Measurements from ENCODE around the gene MED4.

DNA sequence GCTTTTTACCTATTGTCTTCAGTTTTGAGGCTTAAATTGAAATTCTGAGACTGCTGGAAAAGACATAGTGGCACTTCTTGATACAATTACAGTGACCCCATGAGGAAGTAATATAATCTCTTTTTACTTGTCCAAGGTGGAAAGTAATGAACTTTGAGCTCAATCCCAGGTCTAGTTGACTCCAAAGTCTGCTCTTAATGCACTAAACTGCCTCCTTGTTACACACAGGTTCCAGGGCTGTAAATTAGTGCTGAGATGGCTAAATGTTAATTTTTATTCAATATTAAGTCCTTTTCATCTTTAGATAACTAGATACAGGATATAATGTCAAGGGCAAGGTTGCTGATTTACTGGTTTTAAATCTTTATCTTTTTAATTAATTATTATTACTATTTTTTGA, 54.9 kb downstream of the MED4 start:
- TF ChIP-seq, protein P1, sequence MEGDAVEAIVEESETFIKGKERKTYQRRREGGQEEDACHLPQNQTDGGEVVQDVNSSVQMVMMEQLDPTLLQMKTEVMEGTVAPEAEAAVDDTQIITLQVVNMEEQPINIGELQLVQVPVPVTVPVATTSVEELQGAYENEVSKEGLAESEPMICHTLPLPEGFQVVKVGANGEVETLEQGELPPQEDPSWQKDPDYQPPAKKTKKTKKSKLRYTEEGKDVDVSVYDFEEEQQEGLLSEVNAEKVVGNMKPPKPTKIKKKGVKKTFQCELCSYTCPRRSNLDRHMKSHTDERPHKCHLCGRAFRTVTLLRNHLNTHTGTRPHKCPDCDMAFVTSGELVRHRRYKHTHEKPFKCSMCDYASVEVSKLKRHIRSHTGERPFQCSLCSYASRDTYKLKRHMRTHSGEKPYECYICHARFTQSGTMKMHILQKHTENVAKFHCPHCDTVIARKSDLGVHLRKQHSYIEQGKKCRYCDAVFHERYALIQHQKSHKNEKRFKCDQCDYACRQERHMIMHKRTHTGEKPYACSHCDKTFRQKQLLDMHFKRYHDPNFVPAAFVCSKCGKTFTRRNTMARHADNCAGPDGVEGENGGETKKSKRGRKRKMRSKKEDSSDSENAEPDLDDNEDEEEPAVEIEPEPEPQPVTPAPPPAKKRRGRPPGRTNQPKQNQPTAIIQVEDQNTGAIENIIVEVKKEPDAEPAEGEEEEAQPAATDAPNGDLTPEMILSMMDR (IDR thresholded peaks at IDR 0.05): no peak
- TF ChIP-seq POLR2A (IDR thresholded peaks at IDR 0.05): no peak
